Measurements from ENCODE around the gene SEC14L6.
"Not testable (repeated sequence)": the region's sequence is repeated elsewhere in the genome, so short reads cannot be mapped to it uniquely, and the experiment has no call there.

SEC14L6 gene

DNA sequence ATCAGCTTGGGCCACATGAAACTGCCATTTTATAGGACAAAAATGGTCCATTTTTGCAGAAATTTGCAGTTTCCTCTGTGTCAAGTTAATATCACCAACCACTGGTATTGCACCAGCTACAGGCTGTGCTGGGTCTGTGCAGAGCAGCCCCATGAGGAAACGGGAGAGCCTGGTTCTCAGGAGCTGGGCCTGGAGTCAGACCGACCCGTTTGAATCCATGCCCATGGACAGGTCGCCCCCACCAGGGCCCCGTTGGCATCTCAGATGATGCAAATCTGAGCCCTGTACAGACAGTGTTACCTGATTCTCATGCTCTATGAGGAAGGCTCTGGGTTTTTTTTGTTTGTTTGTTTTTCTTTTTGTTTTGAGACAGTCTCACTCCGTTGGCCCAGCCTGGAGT is 9.8 kb upstream of the SEC14L6 start:
- Histone ChIP-seq H3K27me3 (ENCODE audit: control insufficient read depth in 1 of 2, insufficient read depth in 2 of 2, low read length in 2 of 2) (no peaks in the 10 kb centered on the region), H3K27ac (ENCODE audit: low read depth, low read length) (no peak overlapping the region), H3K9me3 (ENCODE audit: control insufficient read depth in 1 of 2, low read length in 2 of 2) (no peaks in the 10 kb centered on the region), H3K4me1 (ENCODE audit: control insufficient read depth in 1 of 2, insufficient read depth in 2 of 2, low read length in 2 of 2) (no peaks in the 10 kb centered on the region), H3K36me3 (ENCODE audit: control insufficient read depth in 1 of 2, insufficient read depth in 2 of 2, low read length in 2 of 2) (peaks cover 0 to 10% of the 10 kb centered on the region in 2 donors), H3K4me3 (ENCODE audit: low read depth in 1 of 2, low read length in 2 of 2) (no peak overlapping the region), H3K9ac (ENCODE audit: low read depth in 1 of 2, low read length in 2 of 2) (no peak overlapping the region)

DNA sequence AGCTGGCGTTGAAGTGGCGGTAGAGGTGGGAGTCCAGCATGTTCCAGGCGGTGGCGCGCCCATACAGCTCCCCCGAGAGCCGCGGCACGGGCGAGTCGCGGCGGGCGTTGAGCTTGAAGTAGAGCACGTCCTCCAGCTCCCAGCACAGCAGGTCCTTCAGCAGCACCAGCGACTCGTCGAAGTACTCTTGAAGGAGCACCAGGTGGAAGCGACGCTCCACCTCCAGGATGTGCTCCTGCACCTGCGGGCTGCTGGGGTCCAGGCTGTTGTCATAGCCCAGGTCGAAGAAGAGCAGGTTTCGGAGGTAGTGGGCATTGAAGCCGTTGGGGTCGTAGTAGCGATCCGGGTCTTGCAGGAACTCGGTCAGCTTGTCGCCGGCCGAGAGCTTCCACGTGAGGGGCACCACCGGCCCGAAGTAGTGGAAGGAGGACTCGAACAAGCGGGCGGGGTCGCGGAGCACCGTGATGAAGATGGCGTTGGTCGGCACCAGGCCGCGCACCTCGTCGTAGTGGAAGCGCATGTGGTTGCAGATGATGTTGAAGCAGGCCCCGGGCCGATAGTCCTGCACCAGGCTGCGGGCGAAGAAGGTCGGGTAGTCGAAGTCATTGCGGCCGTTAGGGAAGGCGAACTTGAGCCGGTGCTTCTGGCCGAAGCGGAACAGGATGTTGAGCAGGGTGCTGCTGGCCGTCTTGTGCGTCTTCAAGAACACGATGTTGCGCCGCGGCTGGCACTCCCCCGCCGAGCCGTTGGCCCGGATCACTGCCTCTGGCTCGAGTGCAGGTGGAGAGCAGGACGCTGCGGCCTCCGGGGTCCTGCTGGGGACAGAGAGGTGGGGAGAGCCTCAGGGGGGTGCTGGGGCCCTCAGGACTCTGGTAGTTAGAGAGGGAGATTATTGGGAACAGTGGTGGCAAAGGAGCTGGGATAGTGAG is 9.0 kb upstream of the SEC14L6 start:
- H3K4me1 ChIP-seq (ENCODE audit: control insufficient read depth in 1 of 2, insufficient read depth in 2 of 2, low read length in 2 of 2): no peaks in the 10 kb centered on the region
- no peaks in the 10 kb centered on the region for H3K9me3 ChIP-seq (ENCODE audit: control insufficient read depth in 1 of 2, low read length in 2 of 2)
- H3K27me3 ChIP-seq (ENCODE audit: control insufficient read depth in 1 of 2, insufficient read depth in 2 of 2, low read length in 2 of 2): no peaks in the 10 kb centered on the region
- H3K36me3 ChIP-seq (ENCODE audit: control insufficient read depth in 1 of 2, insufficient read depth in 2 of 2, low read length in 2 of 2): peaks cover 0 to 10% of the 10 kb centered on the region in 2 donors
- H3K27ac ChIP-seq (ENCODE audit: low read depth, low read length): no peak overlapping the region
- H3K9ac ChIP-seq (ENCODE audit: low read depth in 1 of 2, low read length in 2 of 2): no peak overlapping the region
- H3K4me3 ChIP-seq (ENCODE audit: low read depth in 1 of 2, low read length in 2 of 2): no peak overlapping the region

DNA sequence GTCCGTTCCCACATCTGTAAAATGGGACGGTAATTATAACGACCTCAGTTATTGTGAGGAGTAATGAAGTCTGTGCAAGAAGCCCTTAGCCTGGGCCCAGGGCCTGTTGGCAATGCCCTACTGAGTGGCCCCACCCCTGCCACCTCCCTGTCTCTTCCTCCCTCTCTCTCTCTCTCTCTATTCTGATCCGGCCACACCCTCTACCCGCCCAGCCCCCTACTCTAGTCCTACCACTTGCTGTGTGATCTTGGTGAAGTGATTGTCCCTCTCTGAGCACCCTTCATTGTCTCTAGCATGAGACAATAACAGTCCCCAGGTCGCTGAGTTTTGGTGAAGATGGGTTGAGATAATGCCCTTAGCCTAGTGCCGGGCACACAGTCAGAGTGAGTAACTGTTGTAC is 7.4 kb upstream of the SEC14L6 start:
- Histone ChIP-seq H3K36me3 (ENCODE audit: control insufficient read depth in 1 of 2, insufficient read depth in 2 of 2, low read length in 2 of 2) (peaks cover 0 to 10% of the 10 kb centered on the region in 2 donors), H3K27ac (ENCODE audit: low read depth, low read length) (no peak overlapping the region), H3K9ac (ENCODE audit: low read depth in 1 of 2, low read length in 2 of 2) (no peak overlapping the region), H3K4me3 (ENCODE audit: low read depth in 1 of 2, low read length in 2 of 2) (no peak overlapping the region), H3K27me3 (ENCODE audit: control insufficient read depth in 1 of 2, insufficient read depth in 2 of 2, low read length in 2 of 2) (no peaks in the 10 kb centered on the region), H3K9me3 (ENCODE audit: control insufficient read depth in 1 of 2, low read length in 2 of 2) (no peaks in the 10 kb centered on the region), H3K4me1 (ENCODE audit: control insufficient read depth in 1 of 2, insufficient read depth in 2 of 2, low read length in 2 of 2) (no peaks in the 10 kb centered on the region)

DNA sequence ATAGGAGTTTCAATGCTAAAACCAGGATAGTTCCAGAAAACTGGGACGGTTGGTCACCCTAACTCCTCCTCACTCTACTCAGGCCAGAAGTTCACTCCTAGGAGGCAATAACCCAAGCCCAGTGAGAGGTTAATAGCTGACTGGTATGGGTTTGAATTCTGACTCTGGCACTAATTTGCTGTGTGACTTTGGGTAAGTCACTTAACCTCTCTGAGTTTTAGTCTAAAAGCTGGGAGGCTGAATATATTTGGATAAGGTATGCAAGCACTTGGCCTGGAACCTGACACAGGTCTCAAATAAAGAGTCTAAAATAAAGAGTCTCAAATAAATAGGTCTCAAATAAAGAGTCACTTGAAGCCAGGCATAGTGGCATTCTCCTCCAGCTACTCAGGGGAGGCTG is 6.2 kb upstream of the SEC14L6 start:
- Histone ChIP-seq H3K9me3 (ENCODE audit: control insufficient read depth in 1 of 2, low read length in 2 of 2) (no peaks in the 10 kb centered on the region), H3K27me3 (ENCODE audit: control insufficient read depth in 1 of 2, insufficient read depth in 2 of 2, low read length in 2 of 2) (no peaks in the 10 kb centered on the region), H3K9ac (ENCODE audit: low read depth in 1 of 2, low read length in 2 of 2) (no peak overlapping the region), H3K27ac (ENCODE audit: low read depth, low read length) (no peak overlapping the region), H3K4me1 (ENCODE audit: control insufficient read depth in 1 of 2, insufficient read depth in 2 of 2, low read length in 2 of 2) (no peaks in the 10 kb centered on the region), H3K4me3 (ENCODE audit: low read depth in 1 of 2, low read length in 2 of 2) (no peak overlapping the region), H3K36me3 (ENCODE audit: control insufficient read depth in 1 of 2, insufficient read depth in 2 of 2, low read length in 2 of 2) (peaks cover 0 to 10% of the 10 kb centered on the region in 2 donors)

DNA sequence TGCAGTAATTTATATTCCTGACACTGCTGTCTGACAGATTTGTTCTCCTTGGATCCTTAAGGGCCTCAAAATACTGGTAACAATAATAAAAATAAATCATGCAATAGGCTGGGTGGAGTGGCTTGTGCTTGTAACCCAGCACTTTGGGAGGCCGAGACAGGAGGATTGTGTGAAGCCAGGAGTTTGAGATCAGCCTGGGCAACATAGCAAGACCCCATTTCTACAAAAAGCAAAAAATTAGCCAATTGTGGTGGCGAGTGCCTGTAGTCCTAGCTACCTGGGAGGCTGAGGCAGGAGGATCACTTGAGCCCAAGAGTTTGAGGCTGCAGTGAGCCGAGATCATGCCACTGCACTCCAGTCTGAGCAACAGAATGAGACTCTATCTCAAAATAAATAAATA is 5.3 kb upstream of the SEC14L6 start:
- not testable (repeated sequence) for H3K4me1 ChIP-seq (ENCODE audit: control insufficient read depth in 1 of 2, insufficient read depth in 2 of 2, low read length in 2 of 2)

DNA sequence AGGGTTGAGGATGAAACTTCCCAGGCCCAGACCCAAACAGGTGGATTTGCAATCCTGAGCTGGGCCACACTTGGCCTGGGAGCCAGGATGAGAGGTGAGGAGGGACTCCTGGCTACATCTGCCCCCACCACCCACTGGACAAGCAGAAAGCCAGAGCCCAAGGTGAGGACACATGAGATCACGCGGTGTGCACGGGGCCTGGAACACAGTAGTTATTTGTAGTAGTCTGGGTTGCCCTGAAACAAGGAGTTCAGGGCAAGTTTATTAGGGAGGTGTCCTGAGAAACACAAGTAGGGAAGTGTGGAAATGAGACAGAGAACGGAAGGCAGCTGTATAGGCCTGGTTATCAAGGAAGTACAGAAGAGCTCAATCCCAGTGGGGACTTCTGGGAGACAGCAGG is 647 bp upstream of the SEC14L6 start:
- H3K27me3 ChIP-seq (ENCODE audit: control insufficient read depth in 1 of 2, insufficient read depth in 2 of 2, low read length in 2 of 2): peaks cover 15% of the 10 kb centered on the region in 2 donors
- no peaks in the 10 kb centered on the region for H3K4me1 ChIP-seq (ENCODE audit: control insufficient read depth in 1 of 2, insufficient read depth in 2 of 2, low read length in 2 of 2)
- H3K9me3 ChIP-seq (ENCODE audit: control insufficient read depth in 1 of 2, low read length in 2 of 2): no peaks in the 10 kb centered on the region
- no peak overlapping the region for H3K9ac ChIP-seq (ENCODE audit: low read depth in 1 of 2, low read length in 2 of 2)
- no peak overlapping the region for H3K4me3 ChIP-seq (ENCODE audit: low read depth in 1 of 2, low read length in 2 of 2)
- no peak overlapping the region for H3K27ac ChIP-seq (ENCODE audit: low read depth, low read length)
- no peaks in the 10 kb centered on the region for H3K36me3 ChIP-seq (ENCODE audit: control insufficient read depth in 1 of 2, insufficient read depth in 2 of 2, low read length in 2 of 2)

More for the DNA sequence above, 5.3 kb upstream of the SEC14L6 start:
- H3K27me3 ChIP-seq (ENCODE audit: control insufficient read depth in 1 of 2, insufficient read depth in 2 of 2, low read length in 2 of 2); H3K9ac ChIP-seq (ENCODE audit: low read depth in 1 of 2, low read length in 2 of 2); H3K9me3 ChIP-seq (ENCODE audit: control insufficient read depth in 1 of 2, low read length in 2 of 2); H3K4me3 ChIP-seq (ENCODE audit: low read depth in 1 of 2, low read length in 2 of 2); H3K27ac ChIP-seq (ENCODE audit: low read depth, low read length): not testable (repeated sequence)
- peaks cover 0 to 10% of the 10 kb centered on the region in 2 donors for H3K36me3 ChIP-seq (ENCODE audit: control insufficient read depth in 1 of 2, insufficient read depth in 2 of 2, low read length in 2 of 2)

DNA sequence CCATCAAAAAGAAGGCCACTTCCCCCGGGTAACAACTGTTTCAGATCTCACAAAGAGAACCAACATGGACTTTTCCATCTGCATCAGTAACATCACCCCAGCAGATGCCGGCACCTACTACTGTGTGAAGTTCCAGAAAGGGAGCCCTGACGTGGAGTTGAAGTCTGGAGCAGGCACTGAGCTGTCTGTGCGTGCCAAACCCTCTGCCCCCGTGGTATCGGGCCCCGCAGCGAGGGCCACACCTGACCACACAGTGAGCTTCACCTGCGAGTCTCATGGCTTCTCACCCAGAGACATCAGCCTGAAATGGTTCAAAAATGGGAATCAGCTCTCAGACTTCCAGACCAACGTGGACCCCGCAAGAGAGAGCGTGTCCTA is 3.7 kb downstream of the SEC14L6 start:
- Histone ChIP-seq H3K27ac (ENCODE audit: low read depth, low read length) (no peak overlapping the region), H3K4me1 (ENCODE audit: control insufficient read depth in 1 of 2, insufficient read depth in 2 of 2, low read length in 2 of 2) (no peaks in the 10 kb centered on the region), H3K36me3 (ENCODE audit: control insufficient read depth in 1 of 2, insufficient read depth in 2 of 2, low read length in 2 of 2) (no peaks in the 10 kb centered on the region), H3K9me3 (ENCODE audit: control insufficient read depth in 1 of 2, low read length in 2 of 2) (no peaks in the 10 kb centered on the region), H3K9ac (ENCODE audit: low read depth in 1 of 2, low read length in 2 of 2) (no peak overlapping the region), H3K4me3 (ENCODE audit: low read depth in 1 of 2, low read length in 2 of 2) (no peak overlapping the region), H3K27me3 (ENCODE audit: control insufficient read depth in 1 of 2, insufficient read depth in 2 of 2, low read length in 2 of 2) (peaks cover 21 to 22% of the 10 kb centered on the region in 2 donors)

DNA sequence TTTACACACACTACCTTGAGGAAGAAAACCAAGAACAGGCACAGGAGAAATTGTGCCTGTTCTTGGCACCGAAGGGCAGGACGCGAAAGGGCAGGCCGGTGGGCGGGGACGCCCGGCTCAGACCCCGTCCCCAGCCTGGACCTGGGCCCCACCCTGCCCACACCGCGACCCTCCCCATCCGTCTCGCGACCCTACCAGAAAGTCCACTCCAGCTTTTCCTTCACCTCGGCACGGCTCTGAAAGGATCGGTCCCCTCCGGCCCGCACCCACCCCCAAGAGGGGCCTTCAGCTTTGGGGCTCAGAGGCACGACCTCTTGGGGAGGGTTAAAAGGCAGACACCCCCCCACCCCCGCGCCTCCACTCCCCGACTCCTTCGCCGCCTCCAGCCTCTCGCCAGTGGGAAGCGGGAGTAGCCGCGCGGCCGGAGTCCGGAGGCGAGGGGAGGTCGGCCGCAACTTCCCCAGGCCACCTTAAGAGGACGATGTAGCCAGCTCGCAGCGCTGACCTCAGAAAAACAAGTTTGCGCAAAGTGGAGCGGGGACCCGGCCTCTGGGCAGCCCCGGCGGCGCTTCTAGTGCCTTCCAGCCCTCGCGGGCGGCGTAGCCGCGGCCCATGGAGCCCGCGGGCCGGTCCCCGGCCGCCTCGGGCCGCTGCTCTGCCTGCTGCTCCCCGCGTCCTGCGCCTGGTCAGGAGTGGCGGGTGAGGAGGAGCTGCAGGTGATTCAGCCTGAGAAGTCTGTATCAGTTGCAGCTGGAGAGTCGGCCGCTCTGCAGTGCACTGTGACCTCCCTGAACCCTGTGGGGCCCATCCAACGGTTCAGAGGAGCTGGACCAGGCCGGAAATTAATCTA is 4.4 kb downstream of the SEC14L6 start:
- Histone ChIP-seq H3K36me3 (ENCODE audit: control insufficient read depth in 1 of 2, insufficient read depth in 2 of 2, low read length in 2 of 2) (no peaks in the 10 kb centered on the region), H3K27me3 (ENCODE audit: control insufficient read depth in 1 of 2, insufficient read depth in 2 of 2, low read length in 2 of 2) (peaks cover 21 to 22% of the 10 kb centered on the region in 2 donors), H3K9me3 (ENCODE audit: control insufficient read depth in 1 of 2, low read length in 2 of 2) (no peaks in the 10 kb centered on the region), H3K4me1 (ENCODE audit: control insufficient read depth in 1 of 2, insufficient read depth in 2 of 2, low read length in 2 of 2) (no peaks in the 10 kb centered on the region), H3K9ac (ENCODE audit: low read depth in 1 of 2, low read length in 2 of 2) (no peak overlapping the region), H3K4me3 (ENCODE audit: low read depth in 1 of 2, low read length in 2 of 2) (no peak overlapping the region), H3K27ac (ENCODE audit: low read depth, low read length) (no peak overlapping the region)

DNA sequence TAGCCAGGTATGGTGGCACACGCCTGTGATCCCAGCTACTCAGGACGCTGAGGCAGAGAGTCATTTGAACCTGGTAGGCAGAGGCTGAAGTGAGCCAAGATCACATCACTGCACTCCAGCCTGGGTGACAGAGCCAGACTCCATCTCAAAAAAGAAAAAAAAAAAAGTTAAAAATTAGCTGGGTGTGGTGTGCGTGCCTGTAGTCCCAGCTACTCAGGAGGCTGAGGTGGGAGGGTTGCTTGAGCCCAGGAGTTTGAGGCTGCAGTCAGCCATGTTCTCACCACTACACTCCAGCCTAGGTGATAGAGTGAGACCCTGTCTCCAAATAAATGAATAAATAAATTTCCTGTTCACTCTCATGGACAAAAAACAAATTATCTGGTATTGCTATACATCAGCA is 5.0 kb downstream of the SEC14L6 start:
- H3K9ac ChIP-seq (ENCODE audit: low read depth in 1 of 2, low read length in 2 of 2); H3K4me3 ChIP-seq (ENCODE audit: low read depth in 1 of 2, low read length in 2 of 2); H3K36me3 ChIP-seq (ENCODE audit: control insufficient read depth in 1 of 2, insufficient read depth in 2 of 2, low read length in 2 of 2); H3K27ac ChIP-seq (ENCODE audit: low read depth, low read length); H3K9me3 ChIP-seq (ENCODE audit: control insufficient read depth in 1 of 2, low read length in 2 of 2); H3K4me1 ChIP-seq (ENCODE audit: control insufficient read depth in 1 of 2, insufficient read depth in 2 of 2, low read length in 2 of 2): not testable (repeated sequence)
- H3K27me3 ChIP-seq (ENCODE audit: control insufficient read depth in 1 of 2, insufficient read depth in 2 of 2, low read length in 2 of 2): peaks cover 21 to 22% of the 10 kb centered on the region in 2 donors

DNA sequence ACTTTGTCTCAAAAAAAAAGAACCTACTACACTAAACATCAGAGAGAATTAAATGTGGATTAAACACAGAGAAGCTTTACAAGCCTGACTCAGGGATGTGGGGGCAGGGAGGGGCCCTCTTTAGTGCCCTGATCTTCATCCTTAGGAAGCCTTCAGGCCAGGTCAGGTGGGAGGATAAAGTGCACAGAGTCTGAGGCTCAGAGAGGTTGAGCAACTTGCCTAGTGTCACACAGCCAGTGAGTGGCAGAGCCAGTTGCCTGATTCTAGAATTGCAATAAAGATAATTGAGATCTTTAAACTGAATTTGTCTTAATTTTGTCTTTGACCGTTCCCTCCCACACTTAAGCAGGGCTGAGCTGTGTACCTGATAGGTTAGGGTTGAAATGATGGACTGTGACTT is 7.2 kb downstream of the SEC14L6 start:
- Histone ChIP-seq H3K9me3 (ENCODE audit: control insufficient read depth in 1 of 2, low read length in 2 of 2) (no peaks in the 10 kb centered on the region), H3K9ac (ENCODE audit: low read depth in 1 of 2, low read length in 2 of 2) (no peak overlapping the region), H3K4me3 (ENCODE audit: low read depth in 1 of 2, low read length in 2 of 2) (no peak overlapping the region), H3K36me3 (ENCODE audit: control insufficient read depth in 1 of 2, insufficient read depth in 2 of 2, low read length in 2 of 2) (no peaks in the 10 kb centered on the region), H3K4me1 (ENCODE audit: control insufficient read depth in 1 of 2, insufficient read depth in 2 of 2, low read length in 2 of 2) (no peaks in the 10 kb centered on the region), H3K27ac (ENCODE audit: low read depth, low read length) (no peak overlapping the region), H3K27me3 (ENCODE audit: control insufficient read depth in 1 of 2, insufficient read depth in 2 of 2, low read length in 2 of 2) (peaks cover 21 to 22% of the 10 kb centered on the region in 2 donors)
